GM23248 (cell line): ENCODE data around the gene JDP2. TPM values are rescaled to one million over a fixed set of nuclear protein-coding genes. Genes with fewer than 3 reads are reported as not detected.

ENCODE experiments used
- DNase-seq: peaks from one replicate; pipeline ENCODE4 v3.0.0-alpha.2; 2015
- H2AFZ ChIP-seq: fragments of 200-600 bp; sonication (generic); 2 replicates; pipeline ENCODE4 v1.6.1; 2016; ENCODE audit warnings: antibody characterized with exemption
- H3F3A ChIP-seq: fragments of 200-600 bp; sonication (generic); 2 replicates; pipeline ENCODE4 v1.6.1; 2016; ENCODE audit warnings: mild to moderate bottlenecking, antibody characterized with exemption, mixed run types; ENCODE audit not compliant: insufficient read depth
- H3K27ac ChIP-seq: fragments of 200-600 bp; sonication (generic); 2 replicates; pipeline ENCODE4 v1.5.1; 2016; ENCODE audit warnings: mild to moderate bottlenecking
- H3K27me3 ChIP-seq: fragments of 200-600 bp; sonication (generic); replicated peaks from 2 replicates; pipeline ENCODE4 v1.6.1; 2016; ENCODE audit warnings: mild to moderate bottlenecking; ENCODE audit not compliant: insufficient read depth
- H3K36me3 ChIP-seq: fragments of 200-600 bp; sonication (generic); 2 replicates; pipeline ENCODE4 v1.6.1; 2016; ENCODE audit warnings: low read depth, mild to moderate bottlenecking
- H3K4me1 ChIP-seq: fragments of 200-600 bp; sonication (generic); 2 replicates; pipeline ENCODE4 v1.6.1; 2016; ENCODE audit warnings: mild to moderate bottlenecking; ENCODE audit not compliant: insufficient read depth
- H3K4me2 ChIP-seq: fragments of 200-600 bp; sonication (generic); one replicate; pipeline ENCODE4 v1.6.1; 2016; ENCODE audit warnings: mild to moderate bottlenecking; ENCODE audit not compliant: unreplicated experiment
- H3K4me3 ChIP-seq: fragments of 200-600 bp; sonication (generic); 2 replicates; pipeline ENCODE4 v1.5.1; 2016; ENCODE audit warnings: mild to moderate bottlenecking
- H3K79me2 ChIP-seq: fragments of 200-600 bp; sonication (generic); 2 replicates; pipeline ENCODE4 v1.6.1; 2016; ENCODE audit warnings: mild to moderate bottlenecking; ENCODE audit not compliant: insufficient read depth
- H3K9ac ChIP-seq: fragments of 200-600 bp; sonication (generic); 2 replicates; pipeline ENCODE4 v1.6.1; 2016; ENCODE audit warnings: mild to moderate bottlenecking
- H3K9me2 ChIP-seq: fragments of 200-600 bp; sonication (generic); 2 replicates; pipeline ENCODE4 v1.6.1; 2016; ENCODE audit warnings: mixed run types, mild to moderate bottlenecking, moderate library complexity; ENCODE audit not compliant: insufficient read depth
- H3K9me3 ChIP-seq: fragments of 200-600 bp; sonication (generic); one replicate; pipeline ENCODE4 v1.6.1; 2017; ENCODE audit warnings: low read depth
- H4K20me1 ChIP-seq: fragments of 200-600 bp; sonication (generic); 2 replicates; pipeline ENCODE4 v1.6.0; 2016; ENCODE audit not compliant: insufficient read depth
- EZH2 ChIP-seq: fragments of 200-600 bp; sonication (generic); IDR thresholded peaks from 2 replicates; pipeline ENCODE4 v1.6.1; 2018; ENCODE audit warnings: antibody characterized with exemption, mild to moderate bottlenecking; ENCODE audit not compliant: insufficient read depth, poor library complexity, severe bottlenecking
- EZH2phosphoT487 ChIP-seq: fragments of 200-600 bp; sonication (generic); IDR thresholded peaks from 2 replicates; pipeline ENCODE4 v1.6.1; 2018; ENCODE audit warnings: antibody characterized with exemption, moderate library complexity, mild to moderate bottlenecking, low read depth; ENCODE audit not compliant: insufficient read depth
- WGBS, 2 experiments: methylation state at CpG; one replicate each; pipeline ENCODE4 v1.1.6; 2015 to 2017; ENCODE audit warnings: low lambda C conversion rate in 2 of 2, low coverage in 1 of 2; ENCODE audit errors: missing lambda C conversion rate in 2 of 2; 5-methylcytosine and 5-hydroxymethylcytosine counted together
- in situ Hi-C: fragments of 300-500 bp; cut with MboI; formaldehyde crosslinking; loops from 2 replicates; pipeline ENCODE4 v1.15.0; 2020
- polyA plus RNA-seq: library from polyadenylated mRNA; unstranded; fragments of >200 nt; fragmentation: Nextera tagmentation; extraction: Ambion mirVana; gene quantifications from 2 replicates; pipeline ENCODE4 v1.2.1, GENCODE V29; 2016
- total RNA-seq: library from RNA; depleted of rRNA; stranded (reverse); fragments of >200 nt; shearing (Covaris generic); gene quantifications from 2 replicates; pipeline ENCODE4 v1.2.3, GENCODE V29; 2014

Gene JDP2
- total and polyA plus RNA-seq, 2 experiments from 2014 or later, result 20.0 to 163 TPM

- TF ChIP-seq EZH2phosphoT487, result no peak
- TF ChIP-seq EZH2, result no peak
- H3K9me2 ChIP-seq, result no peaks in the 10 kb centered on the region
- no peaks in the 10 kb centered on the region for H3K9me3 ChIP-seq
- H3K4me1 ChIP-seq, result peaks cover 31% of the 10 kb centered on the region
- H4K20me1 ChIP-seq, result peaks cover 15% of the 10 kb centered on the region; the same call in 1 of the 2 replicates
- in situ Hi-C loops, result loop anchor here (25.0 kb wide), 1 partner anchor 320 kb away; the partner anchor contains the start of gene NEK9
- peaks cover 24% of the 10 kb centered on the region; the same call in 1 of the 2 replicates for H3K36me3 ChIP-seq
- H3K9ac ChIP-seq, result no peak overlapping the region; the same call in 1 of the 2 replicates
- H3K4me2 ChIP-seq, result no peak overlapping the region
- peaks cover 91% of the 10 kb centered on the region for H3K79me2 ChIP-seq
- no peak overlapping the region for H2AFZ ChIP-seq
- peaks cover 34% of the 10 kb centered on the region for H3F3A ChIP-seq
- H3K27ac ChIP-seq, result no peak overlapping the region
- no peak overlapping the region for H3K4me3 ChIP-seq
- DNase-seq, result no peak
- no peaks in the 10 kb centered on the region for H3K27me3 ChIP-seq
- 89 to 90% methylated on average over 10 of the region's 10 CpGs for WGBS, 2 experiments
Observed at GRCh38 chr14:75457648-75458165, 29.9 kb downstream of the JDP2 start.

DNA sequence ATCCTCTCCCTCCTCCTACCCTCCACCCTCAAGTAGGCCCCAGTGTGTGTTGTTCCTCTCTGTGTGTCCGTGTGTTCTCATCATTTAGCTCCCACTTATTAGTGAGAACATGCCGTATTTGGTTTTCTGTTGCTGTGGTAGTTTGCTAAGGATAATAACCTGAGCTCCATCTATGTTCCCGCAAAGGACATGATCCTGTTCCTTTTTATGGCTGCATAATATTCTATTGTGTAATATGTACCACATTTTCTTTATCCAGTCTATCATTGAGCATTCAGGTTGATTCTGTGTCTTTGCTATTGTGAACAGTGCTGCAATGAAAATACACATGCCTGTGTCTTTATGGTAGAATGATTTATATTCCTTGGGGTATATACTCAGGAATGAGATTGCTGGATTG, 30.5 kb downstream of the JDP2 start:
- 98 to 100% methylated on average over 3 of the region's 3 CpGs for WGBS, 2 experiments
- Histone ChIP-seq H3K27me3 (no peaks in the 10 kb centered on the region), H3K4me2 (no peak overlapping the region), H3K4me3 (no peak overlapping the region), H3F3A (peaks cover 30% of the 10 kb centered on the region), H3K9ac (no peak overlapping the region), H2AFZ (no peak overlapping the region), H3K9me2 (no peaks in the 10 kb centered on the region), H3K9me3 (no peaks in the 10 kb centered on the region), H4K20me1 (peaks cover 15% of the 10 kb centered on the region; the same call in 1 of the 2 replicates), H3K79me2 (peaks cover 97% of the 10 kb centered on the region), H3K27ac (no peak overlapping the region), H3K36me3 (peaks cover 30% of the 10 kb centered on the region; the same call in 1 of the 2 replicates), H3K4me1 (peaks cover 25% of the 10 kb centered on the region)
- no peak for TF ChIP-seq EZH2phosphoT487
- no peak for TF ChIP-seq EZH2
- in situ Hi-C loops, result loop anchor here (25.0 kb wide), 1 partner anchor 321 kb away; the partner anchor contains the start of gene NEK9
- DNase-seq, result no peak

DNA sequence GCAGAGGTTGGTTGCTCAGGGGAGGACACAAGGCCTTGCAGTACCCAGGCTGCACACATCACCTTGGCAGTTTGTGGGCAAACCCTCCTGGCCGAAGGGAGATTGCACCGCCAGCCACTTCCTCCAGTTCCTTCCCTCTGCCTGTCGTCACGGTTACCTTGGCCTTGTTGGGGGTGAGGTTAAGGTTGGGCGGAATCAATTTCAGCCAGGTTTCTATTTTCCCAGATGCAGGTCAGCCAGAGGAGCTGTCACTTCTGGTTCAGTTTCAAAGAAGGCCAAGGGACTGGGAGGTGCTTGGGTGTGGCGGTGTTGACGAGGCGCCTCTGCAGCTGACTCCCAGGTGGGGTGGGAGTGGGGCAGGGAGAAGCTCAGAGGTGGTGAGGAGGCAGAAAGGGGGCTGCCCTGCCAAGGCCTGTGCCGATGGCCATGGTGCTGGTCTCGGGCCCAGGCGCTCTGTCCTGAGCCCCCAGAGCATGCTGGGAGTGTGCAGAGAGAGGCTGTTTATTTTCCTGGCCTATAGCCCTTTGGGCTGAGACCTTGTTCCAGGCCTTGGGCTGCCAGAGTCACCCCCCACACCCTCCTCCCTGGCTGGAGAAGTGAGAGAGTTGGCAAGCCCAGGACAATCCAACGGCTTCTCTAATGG, 31.4 kb downstream of the JDP2 start:
- TF ChIP-seq EZH2phosphoT487, result no peak
- Histone ChIP-seq H3K36me3 (peaks cover 31% of the 10 kb centered on the region; the same call in 1 of the 2 replicates), H3F3A (peaks cover 21% of the 10 kb centered on the region), H4K20me1 (peaks cover 15% of the 10 kb centered on the region; the same call in 1 of the 2 replicates), H3K79me2 (peaks cover 99% of the 10 kb centered on the region), H3K4me2 (no peak overlapping the region), H3K27me3 (no peaks in the 10 kb centered on the region), H2AFZ (no peak overlapping the region), H3K4me1 (peaks cover 16% of the 10 kb centered on the region), H3K9me2 (no peaks in the 10 kb centered on the region), H3K4me3 (no peak overlapping the region), H3K9ac (no peak overlapping the region), H3K27ac (no peak overlapping the region), H3K9me3 (no peaks in the 10 kb centered on the region)
- DNase-seq, result no peak
- 72 to 73% methylated on average over 11 to 12 of the region's 12 CpGs for WGBS, 2 experiments
- in situ Hi-C loops, result loop anchor here (25.0 kb wide), 1 partner anchor 322 kb away; the partner anchor contains the start of gene NEK9

GRCh38 chr14:75459791-75460190, 32.0 kb downstream of the JDP2 start:
- Histone ChIP-seq H3K9me3 (no peaks in the 10 kb centered on the region), H3K9ac (no peak overlapping the region), H3F3A (peaks cover 15% of the 10 kb centered on the region; the same call in 1 of the 2 replicates), H3K4me1 (peaks cover 10% of the 10 kb centered on the region), H3K4me3 (no peak overlapping the region), H3K4me2 (no peak overlapping the region), H4K20me1 (peaks cover 15% of the 10 kb centered on the region; the same call in 1 of the 2 replicates), H3K27me3 (no peaks in the 10 kb centered on the region), H3K36me3 (peaks cover 30% of the 10 kb centered on the region; the same call in 1 of the 2 replicates), H3K79me2 (peaks cover 99% of the 10 kb centered on the region), H3K27ac (no peak overlapping the region), H3K9me2 (no peaks in the 10 kb centered on the region), H2AFZ (no peak overlapping the region)
- TF ChIP-seq EZH2 (no peak), EZH2phosphoT487 (no peak)
- in situ Hi-C loops, result loop anchor here (25.0 kb wide), 1 partner anchor 322 kb away; the partner anchor contains the start of gene NEK9
- no peak for DNase-seq
- 97 to 100% methylated on average over 1 of the region's 1 CpG for whole genome bisulfite sequencing, 2 experiments
